Hepatocyte (in vitro differentiated cells): ENCODE measurements around the gene SLAIN1. TPM values are rescaled to one million over a fixed set of nuclear protein-coding genes. Genes with fewer than 3 reads are reported as not detected.

Source experiments
- DNase-seq: peaks from one replicate; pipeline ENCODE4 v3.0.0-alpha.2; 2016; ENCODE audit warnings: low spot score
- H2AFZ ChIP-seq: fragments of 200-600 bp; sonication (generic); 2 replicates; pipeline ENCODE4 v1.6.0; 2016; ENCODE audit warnings: antibody characterized with exemption, mild to moderate bottlenecking
- H3K27ac ChIP-seq: fragments of 200-600 bp; sonication (generic); 2 replicates; pipeline ENCODE4 v1.5.1; 2016; ENCODE audit warnings: mild to moderate bottlenecking
- H3K27me3 ChIP-seq: fragments of 200-600 bp; sonication (generic); 2 replicates; pipeline ENCODE4 v1.6.1; 2016
- H3K36me3 ChIP-seq: fragments of 200-600 bp; sonication (generic); replicated peaks from 2 replicates; pipeline ENCODE4 v1.5.1; 2016; ENCODE audit warnings: low read depth; ENCODE audit not compliant: insufficient read depth
- H3K4me1 ChIP-seq: fragments of 200-600 bp; sonication (generic); 2 replicates; pipeline ENCODE4 v1.5.1; 2016; ENCODE audit warnings: mild to moderate bottlenecking, moderate library complexity; ENCODE audit not compliant: insufficient read depth
- H3K4me2 ChIP-seq: fragments of 200-600 bp; sonication (generic); 2 replicates; pipeline ENCODE4 v1.6.0; 2016
- H3K4me3 ChIP-seq: fragments of 200-600 bp; sonication (generic); 2 replicates; pipeline ENCODE4 v1.5.1; 2016; ENCODE audit warnings: mild to moderate bottlenecking
- H3K79me2 ChIP-seq: fragments of 200-600 bp; sonication (generic); 2 replicates; pipeline ENCODE4 v1.6.0; 2017; ENCODE audit warnings: mild to moderate bottlenecking
- H3K9me2 ChIP-seq: fragments of 200-600 bp; sonication (generic); replicated peaks from 2 replicates; pipeline ENCODE4 v1.6.0; 2017; ENCODE audit warnings: mild to moderate bottlenecking; ENCODE audit not compliant: insufficient read depth
- H3K9me3 ChIP-seq: fragments of 200-600 bp; sonication (generic); 2 replicates; pipeline ENCODE4 v1.5.1; 2016; ENCODE audit warnings: low read depth, mild to moderate bottlenecking
- H4K20me1 ChIP-seq: fragments of 200-600 bp; sonication (generic); 2 replicates; pipeline ENCODE4 v1.6.0; 2016; ENCODE audit warnings: mild to moderate bottlenecking; ENCODE audit not compliant: insufficient read depth, poor library complexity, severe bottlenecking
- CTCF ChIP-seq: fragments of 200-600 bp; sonication (generic); IDR thresholded peaks from 2 replicates; pipeline ENCODE4 v1.5.1; 2016; ENCODE audit warnings: antibody characterized with exemption, mild to moderate bottlenecking; ENCODE audit not compliant: poor library complexity
- EZH2 ChIP-seq: fragments of 200-600 bp; sonication (generic); IDR thresholded peaks from 2 replicates; pipeline ENCODE4 v1.6.1; 2016; ENCODE audit warnings: antibody characterized with exemption, mild to moderate bottlenecking, borderline replicate concordance
- EZH2phosphoT487 ChIP-seq: fragments of 200-600 bp; sonication (generic); IDR thresholded peaks from one replicate; pipeline ENCODE4 v1.6.1; 2018; ENCODE audit warnings: antibody characterized with exemption, mild to moderate bottlenecking, low read depth, moderate library complexity; ENCODE audit not compliant: unreplicated experiment, severe bottlenecking
- WGBS: methylation state at CpG from one replicate; pipeline ENCODE4 v1.1.6; 2016; ENCODE audit warnings: low lambda C conversion rate; ENCODE audit errors: missing lambda C conversion rate; 5-methylcytosine and 5-hydroxymethylcytosine counted together
- polyA plus RNA-seq: library from polyadenylated mRNA; unstranded; fragments of >200 nt; fragmentation: Nextera tagmentation; extraction: Ambion mirVana; gene quantifications from 2 replicates; pipeline ENCODE4 v1.2.1, GENCODE V29; 2016
- total RNA-seq: library from RNA; depleted of rRNA; stranded (reverse); fragments of >200 nt; gene quantifications from 2 replicates; pipeline ENCODE4 v1.2.3, GENCODE V29; 2014

SLAIN1 gene
- total and polyA plus RNA-seq, 2 experiments from 2014 or later, result 6.0 to 19.5 TPM

- H4K20me1 ChIP-seq, result no peaks in the 10 kb centered on the region
- no peak overlapping the region for H3K4me3 ChIP-seq
- no peak overlapping the region for H2AFZ ChIP-seq
- H3K9me3 ChIP-seq, result no peaks in the 10 kb centered on the region
- H3K9me2 ChIP-seq, result no peaks in the 10 kb centered on the region
- WGBS, result 66% methylated on average over 6 of the region's 6 CpGs
- H3K79me2 ChIP-seq, result no peaks in the 10 kb centered on the region
- no peaks in the 10 kb centered on the region for H3K36me3 ChIP-seq
- no peaks in the 10 kb centered on the region for H3K4me1 ChIP-seq
- no peaks in the 10 kb centered on the region for H3K27me3 ChIP-seq
- DNase-seq, result no peak
- peak overlapping the region; percentile 14 for H3K27ac ChIP-seq
- TF ChIP-seq EZH2phosphoT487 (no peak), EZH2 (no peak), CTCF (no peak)
- no peak overlapping the region for H3K4me2 ChIP-seq
Observed at GRCh38 chr13:77807431-77808135, 110.1 kb downstream of the SLAIN1 start.

GRCh38 chr13:77810430-77810829, 112.9 kb downstream of the SLAIN1 start:
- DNase-seq, result no peak
- H2AFZ ChIP-seq, result no peak overlapping the region
- H3K27ac ChIP-seq, result no peak overlapping the region
- no peak overlapping the region for H3K4me2 ChIP-seq
- H3K79me2 ChIP-seq, result no peaks in the 10 kb centered on the region
- no peaks in the 10 kb centered on the region for H3K27me3 ChIP-seq
- no peaks in the 10 kb centered on the region for H3K9me2 ChIP-seq
- H3K4me1 ChIP-seq, result no peaks in the 10 kb centered on the region
- TF ChIP-seq CTCF, result peak; percentile 27
- TF ChIP-seq EZH2, result no peak
- no peaks in the 10 kb centered on the region for H4K20me1 ChIP-seq
- no peaks in the 10 kb centered on the region for H3K9me3 ChIP-seq
- H3K4me3 ChIP-seq, result no peak overlapping the region
- 60% methylated on average over 2 of the region's 2 CpGs for WGBS
- no peaks in the 10 kb centered on the region for H3K36me3 ChIP-seq

GRCh38 chr13:77810878-77811277, 113.4 kb downstream of the SLAIN1 start:
- no peaks in the 10 kb centered on the region for H3K27me3 ChIP-seq
- no peak for DNase-seq
- WGBS, result 65% methylated on average over 3 of the region's 3 CpGs
- no peak overlapping the region for H3K4me3 ChIP-seq
- H2AFZ ChIP-seq, result no peak overlapping the region
- H3K36me3 ChIP-seq, result no peaks in the 10 kb centered on the region
- H3K4me2 ChIP-seq, result no peak overlapping the region
- H3K27ac ChIP-seq, result no peak overlapping the region
- H4K20me1 ChIP-seq, result no peaks in the 10 kb centered on the region
- H3K9me3 ChIP-seq, result no peaks in the 10 kb centered on the region
- H3K9me2 ChIP-seq, result no peaks in the 10 kb centered on the region
- no peaks in the 10 kb centered on the region for H3K79me2 ChIP-seq
- no peaks in the 10 kb centered on the region for H3K4me1 ChIP-seq
- TF ChIP-seq EZH2 (no peak), CTCF (no peak), EZH2phosphoT487 (no peak)
